Neuron (in vitro differentiated cells): ENCODE results near the gene NTN4.
A peak's percentile ranks its signal among the peaks of the same experiment; 100 is the strongest.

Experiments used
- H2AFZ ChIP-seq: one replicate; pipeline ENCODE4 v1.6.1; 2013; ENCODE audit warnings: low read depth, mild to moderate bottlenecking, inconsistent platforms, low read length, moderate library complexity
- H3K27me3 ChIP-seq: one replicate; pipeline ENCODE4 v1.6.1; 2013; ENCODE audit warnings: low read length; ENCODE audit not compliant: insufficient read depth
- H3K36me3 ChIP-seq: one replicate; pipeline ENCODE4 v1.6.1; 2013; ENCODE audit warnings: low read length; ENCODE audit not compliant: insufficient read depth
- H3K4me1 ChIP-seq: one replicate; pipeline ENCODE4 v1.6.1; 2013; ENCODE audit warnings: low read length; ENCODE audit not compliant: insufficient read depth
- H3K4me3 ChIP-seq: 2 replicates; pipeline ENCODE4 v1.5.1; 2013; ENCODE audit warnings: mild to moderate bottlenecking, low read length, moderate library complexity
- H3K9me3 ChIP-seq: one replicate; pipeline ENCODE4 v1.6.1; 2013; ENCODE audit warnings: low read length

The NTN4 gene

DNA sequence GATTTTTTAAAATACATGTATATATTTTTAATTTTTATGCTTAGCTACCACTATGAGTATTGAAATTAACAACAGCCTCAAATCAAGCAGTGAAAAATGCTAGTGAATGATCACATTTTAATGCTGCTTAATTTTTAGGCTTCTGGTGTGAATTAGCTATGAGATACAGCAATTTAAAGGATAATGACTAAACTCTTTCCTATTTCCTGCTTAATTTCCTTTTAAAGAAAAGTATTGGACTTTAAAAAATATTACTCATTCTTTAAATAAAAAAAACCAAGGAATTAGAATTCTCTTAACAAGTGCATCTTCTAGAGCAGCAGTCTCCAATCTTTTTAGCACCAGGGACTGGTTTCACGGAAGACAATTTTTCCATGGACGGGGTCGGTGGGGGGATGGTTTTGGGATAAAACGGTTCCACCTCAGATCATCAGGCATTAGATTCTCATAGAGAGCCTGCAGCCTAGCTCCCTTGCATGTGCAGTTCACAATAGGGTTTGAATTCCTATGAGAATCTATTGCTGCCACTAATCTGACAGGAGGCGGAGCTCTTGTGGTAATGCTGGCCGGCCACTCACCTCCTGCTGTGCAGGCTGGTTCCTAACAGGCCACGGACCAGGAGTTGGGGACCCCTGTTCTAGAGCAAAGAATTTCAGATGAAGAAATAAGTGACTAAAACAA lies 18.6 kb upstream of the NTN4 start:
- H3K27me3 ChIP-seq: no peaks in the 10 kb centered on the region
- no peaks in the 10 kb centered on the region for H3K9me3 ChIP-seq

DNA sequence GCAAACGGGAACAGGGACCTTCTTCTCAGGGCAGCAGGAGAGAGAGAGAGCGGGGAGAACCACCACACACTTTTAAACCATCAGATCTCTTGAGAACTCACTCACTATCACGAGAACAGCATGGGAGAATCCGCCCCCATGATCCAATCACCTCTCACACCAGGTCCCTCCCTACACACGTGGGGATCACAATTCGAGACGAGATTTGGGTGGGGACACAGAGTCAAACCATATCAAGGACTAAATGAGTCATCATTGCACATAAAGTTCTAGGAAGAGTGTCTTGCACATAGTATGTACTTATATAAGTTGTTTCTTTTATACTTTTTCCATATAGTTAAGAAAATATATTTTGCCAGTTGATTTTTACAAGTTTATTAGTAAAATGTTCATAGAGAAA lies 17.6 kb upstream of the NTN4 start:
- Histone ChIP-seq H2AFZ (no peak overlapping the region), H3K27me3 (no peaks in the 10 kb centered on the region), H3K36me3 (no peaks in the 10 kb centered on the region), H3K4me1 (no peaks in the 10 kb centered on the region), H3K9me3 (no peaks in the 10 kb centered on the region), H3K4me3 (no peak overlapping the region)

More for the DNA sequence above, 18.6 kb upstream of the NTN4 start:
- Histone ChIP-seq H2AFZ (no peak overlapping the region), H3K4me1 (no peaks in the 10 kb centered on the region), H3K4me3 (no peak overlapping the region), H3K36me3 (no peaks in the 10 kb centered on the region)

DNA sequence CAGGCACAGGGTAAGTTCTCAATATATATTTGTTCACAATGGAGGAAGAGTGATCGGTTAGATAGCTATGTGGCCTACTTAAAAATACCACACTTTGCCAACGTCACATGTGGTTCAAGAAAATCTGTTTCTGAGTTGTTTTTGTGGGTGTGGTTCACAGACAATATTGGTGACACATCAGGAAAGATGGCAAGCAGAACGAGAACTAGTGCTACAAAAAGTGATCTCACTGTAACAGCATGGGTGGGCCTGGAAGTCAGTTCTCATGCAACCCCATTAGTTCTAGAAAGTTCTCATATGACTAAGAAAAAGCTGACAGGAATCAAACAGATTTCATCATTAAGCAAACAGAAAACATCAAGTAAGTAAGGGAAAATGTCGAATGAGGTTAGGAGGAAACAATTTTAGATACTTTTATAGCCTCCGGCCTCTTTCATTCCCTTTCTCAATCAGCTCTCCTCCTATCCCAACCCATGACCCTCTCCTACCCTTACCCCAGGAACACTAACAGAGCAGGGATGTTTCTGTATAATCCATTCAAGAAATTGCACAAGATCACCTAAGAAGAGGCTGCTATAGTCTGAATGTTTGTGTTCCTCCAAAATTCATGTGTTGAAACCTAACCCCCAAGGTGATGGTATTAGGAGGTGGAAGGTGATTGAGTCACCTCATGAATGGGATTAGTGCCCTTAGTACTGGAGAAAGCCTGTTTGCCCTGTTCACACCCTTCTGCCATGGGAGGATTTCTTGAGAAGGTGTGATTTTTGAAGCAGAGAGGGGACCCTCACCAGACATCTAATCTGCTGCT lies 15.5 kb upstream of the NTN4 start:
- no peaks in the 10 kb centered on the region for H3K36me3 ChIP-seq
- no peaks in the 10 kb centered on the region for H3K27me3 ChIP-seq
- no peaks in the 10 kb centered on the region for H3K4me1 ChIP-seq
- H3K9me3 ChIP-seq: no peaks in the 10 kb centered on the region
- H2AFZ ChIP-seq: no peak overlapping the region
- no peak overlapping the region for H3K4me3 ChIP-seq

DNA sequence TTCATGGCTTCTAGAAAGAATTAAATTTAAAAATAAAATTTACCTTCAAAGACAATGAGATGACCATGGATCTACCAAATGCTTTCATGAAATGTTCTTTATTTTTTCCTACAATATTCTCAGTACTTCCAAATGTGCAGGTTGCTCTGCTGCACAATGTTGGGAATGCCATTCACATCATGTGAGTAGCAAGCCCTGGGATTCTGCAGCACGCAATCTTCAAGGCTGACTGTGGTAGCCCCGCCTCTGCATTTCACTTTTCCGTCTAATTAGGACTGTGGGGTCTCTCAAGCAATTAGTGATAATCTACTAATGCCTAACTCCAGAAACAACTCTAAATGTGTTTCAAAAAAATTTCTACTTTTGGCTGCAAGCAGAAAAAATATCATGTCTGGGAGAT lies 13.7 kb upstream of the NTN4 start:
- H2AFZ ChIP-seq: no peak overlapping the region
- H3K4me1 ChIP-seq: no peaks in the 10 kb centered on the region
- no peak overlapping the region for H3K4me3 ChIP-seq
- H3K27me3 ChIP-seq: peaks cover 3% of the 10 kb centered on the region
- H3K9me3 ChIP-seq: no peaks in the 10 kb centered on the region
- H3K36me3 ChIP-seq: no peaks in the 10 kb centered on the region

DNA sequence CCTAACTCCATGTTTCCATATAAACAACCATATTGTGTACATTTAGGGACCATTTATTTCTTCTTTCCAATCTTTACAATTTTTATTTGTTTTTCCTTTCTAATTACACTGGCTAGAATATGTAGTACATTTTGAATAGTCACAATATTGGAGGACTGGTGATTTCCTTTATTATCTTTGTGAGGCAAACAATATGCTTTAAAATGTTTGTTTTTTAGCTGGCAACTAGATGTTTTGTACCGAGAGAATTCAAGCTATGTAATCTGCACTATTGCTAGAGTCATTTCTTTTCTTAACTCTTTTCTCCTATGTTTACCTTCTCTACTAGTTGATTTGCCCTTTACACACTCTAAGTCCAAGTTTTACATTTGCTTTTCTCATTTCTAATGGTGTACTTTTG lies 13.3 kb upstream of the NTN4 start:
- H3K36me3 ChIP-seq: no peaks in the 10 kb centered on the region
- no peak overlapping the region for H3K4me3 ChIP-seq
- H3K27me3 ChIP-seq: peaks cover 3% of the 10 kb centered on the region
- no peaks in the 10 kb centered on the region for H3K9me3 ChIP-seq
- no peaks in the 10 kb centered on the region for H3K4me1 ChIP-seq
- H2AFZ ChIP-seq: no peak overlapping the region

DNA sequence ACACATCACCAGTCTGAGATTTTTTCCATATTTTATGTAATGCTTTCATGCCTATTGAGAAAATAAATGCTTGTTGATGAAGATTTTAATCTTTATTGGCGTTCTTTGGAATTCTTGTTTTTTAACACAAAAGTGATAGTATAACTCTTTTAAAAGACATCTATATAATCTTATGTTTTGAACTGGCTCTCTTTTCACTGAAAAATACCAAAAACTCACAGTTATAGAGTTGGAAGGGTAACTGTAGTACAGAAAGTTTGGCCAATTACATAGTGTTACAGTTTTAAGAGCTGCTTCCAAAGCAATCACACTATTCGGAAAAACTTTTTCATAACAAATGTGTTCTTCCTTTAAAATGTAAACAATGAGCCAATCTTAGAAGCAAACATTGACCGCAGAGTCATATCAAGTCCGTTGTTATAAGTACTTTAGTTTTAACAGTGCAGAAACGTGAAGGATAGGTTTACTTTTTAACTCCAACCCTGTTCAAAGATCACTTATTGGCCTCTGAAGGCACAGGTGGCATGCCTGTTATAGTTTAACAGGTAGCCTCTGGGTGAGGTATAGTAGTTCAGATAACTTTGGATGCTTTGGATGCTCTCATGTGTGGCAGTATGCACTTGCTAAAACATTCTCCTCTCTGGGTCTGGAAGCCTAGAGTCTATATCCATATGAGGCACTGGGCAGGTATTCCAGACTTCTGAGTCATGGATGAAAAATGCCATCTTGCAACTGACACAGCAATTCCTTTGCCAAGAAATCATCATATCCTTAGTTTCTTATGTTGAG lies 12.1 kb upstream of the NTN4 start:
- H2AFZ ChIP-seq: no peak overlapping the region
- H3K4me1 ChIP-seq: no peaks in the 10 kb centered on the region
- H3K4me3 ChIP-seq: no peak overlapping the region
- H3K36me3 ChIP-seq: no peaks in the 10 kb centered on the region
- H3K9me3 ChIP-seq: no peaks in the 10 kb centered on the region
- peaks cover 8% of the 10 kb centered on the region for H3K27me3 ChIP-seq

DNA sequence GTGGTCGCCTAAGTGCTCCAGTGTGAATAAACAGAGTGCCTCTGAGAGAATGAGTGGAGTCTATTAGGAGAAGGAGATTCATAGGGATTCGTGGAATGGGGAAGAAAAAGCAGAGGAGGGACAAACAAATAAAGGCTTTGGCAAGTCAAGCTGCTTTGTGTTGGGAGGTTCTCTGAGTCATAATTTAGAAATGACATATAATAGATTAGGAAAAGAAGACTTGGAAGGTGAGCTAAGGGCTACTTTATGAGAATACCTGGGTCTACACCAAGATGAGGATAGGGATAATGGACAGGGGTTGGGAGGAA lies 6.4 kb upstream of the NTN4 start:
- H3K4me3 ChIP-seq: no peak overlapping the region
- no peaks in the 10 kb centered on the region for H3K36me3 ChIP-seq
- H2AFZ ChIP-seq: no peak overlapping the region
- peaks cover 53% of the 10 kb centered on the region for H3K27me3 ChIP-seq
- H3K9me3 ChIP-seq: no peaks in the 10 kb centered on the region
- H3K4me1 ChIP-seq: no peaks in the 10 kb centered on the region

DNA sequence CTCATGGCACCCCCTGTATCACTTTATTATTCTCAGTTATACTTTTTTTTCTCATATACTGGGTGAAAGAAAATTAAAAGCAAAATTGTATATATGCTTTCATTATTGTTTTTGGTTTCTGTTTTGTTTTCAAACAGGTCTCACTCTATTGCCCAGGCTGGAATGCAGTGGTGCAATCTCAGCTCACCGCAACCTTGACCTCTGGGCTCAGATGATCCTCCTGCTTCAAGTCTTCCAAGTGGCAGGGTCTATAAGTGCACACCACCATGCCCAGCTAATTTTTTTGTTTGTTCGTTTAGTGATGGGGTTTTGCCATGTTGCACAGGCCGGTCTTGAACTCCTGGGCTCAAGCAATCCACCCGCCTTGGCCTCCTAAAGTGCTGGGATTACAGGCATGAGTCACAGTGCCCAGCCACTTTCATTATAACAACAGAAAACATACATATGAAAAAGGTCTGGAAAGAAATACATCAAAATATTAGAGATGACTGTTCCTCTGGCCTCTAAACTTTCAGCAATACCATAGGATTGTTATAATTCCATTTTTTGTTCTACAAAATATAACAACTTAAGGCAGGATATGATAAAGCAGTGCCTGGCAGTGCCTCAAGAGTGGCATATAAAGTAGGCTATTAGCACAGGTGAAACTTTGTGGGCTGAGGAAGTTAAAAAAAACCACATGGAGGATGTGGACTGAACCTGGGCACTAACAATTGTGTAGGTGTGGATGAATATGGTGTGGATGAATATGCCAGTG lies 5.8 kb upstream of the NTN4 start:
- Histone ChIP-seq H3K36me3 (no peaks in the 10 kb centered on the region), H3K4me1 (peaks cover under 1% of the 10 kb centered on the region), H2AFZ (no peak overlapping the region), H3K27me3 (peaks cover 58% of the 10 kb centered on the region), H3K4me3 (no peak overlapping the region), H3K9me3 (no peaks in the 10 kb centered on the region)

DNA sequence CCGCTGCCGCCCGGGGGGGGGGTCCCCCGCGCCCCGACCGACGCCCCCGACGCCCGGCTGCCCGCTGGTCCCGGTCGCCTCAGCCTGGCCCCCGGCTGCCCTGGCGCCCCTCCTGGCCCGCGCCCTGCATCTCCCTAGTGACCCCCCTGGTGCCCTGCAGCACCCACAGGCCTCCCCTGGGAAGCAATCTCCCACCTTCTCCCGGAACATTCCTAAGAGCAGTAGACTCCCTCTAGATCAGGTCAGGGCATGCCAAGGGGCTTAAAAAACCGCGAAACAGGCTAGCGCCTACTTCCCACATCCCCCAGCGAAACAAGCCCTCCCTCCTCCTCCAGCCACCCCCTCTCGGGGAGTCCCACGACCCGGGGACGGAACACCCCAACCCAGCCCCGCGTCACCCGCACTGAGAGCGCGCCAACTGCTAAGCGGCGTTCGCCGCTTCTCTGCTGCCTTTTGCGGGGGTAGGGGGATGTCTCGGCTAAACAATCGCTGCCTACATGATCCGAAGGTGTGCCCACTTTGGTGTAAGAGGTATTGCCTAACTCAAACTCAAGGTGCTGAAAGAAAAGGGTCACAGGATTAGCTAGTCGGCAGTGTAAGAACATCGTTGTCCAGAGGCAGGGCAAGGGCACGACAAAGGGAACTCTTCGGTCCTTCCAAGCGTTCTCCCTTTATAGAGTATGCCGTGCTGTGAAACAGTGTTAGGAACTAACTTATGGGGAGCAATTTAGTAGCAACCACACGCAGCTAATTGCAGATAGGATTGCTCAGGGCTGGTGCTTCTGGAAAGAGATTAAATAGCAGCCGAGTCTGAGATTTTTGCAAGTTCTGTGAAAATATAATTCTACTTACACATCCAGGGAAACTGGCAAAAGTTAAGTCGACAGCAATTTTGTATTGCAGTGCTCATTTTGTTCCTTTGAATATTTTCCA lies 619 bp upstream of the NTN4 start:
- H2AFZ ChIP-seq: peak overlapping the region; percentile 95
- no peaks in the 10 kb centered on the region for H3K36me3 ChIP-seq
- peaks cover 83% of the 10 kb centered on the region for H3K27me3 ChIP-seq
- H3K9me3 ChIP-seq: no peaks in the 10 kb centered on the region
- peaks cover 15% of the 10 kb centered on the region for H3K4me1 ChIP-seq
- no peak overlapping the region for H3K4me3 ChIP-seq

DNA sequence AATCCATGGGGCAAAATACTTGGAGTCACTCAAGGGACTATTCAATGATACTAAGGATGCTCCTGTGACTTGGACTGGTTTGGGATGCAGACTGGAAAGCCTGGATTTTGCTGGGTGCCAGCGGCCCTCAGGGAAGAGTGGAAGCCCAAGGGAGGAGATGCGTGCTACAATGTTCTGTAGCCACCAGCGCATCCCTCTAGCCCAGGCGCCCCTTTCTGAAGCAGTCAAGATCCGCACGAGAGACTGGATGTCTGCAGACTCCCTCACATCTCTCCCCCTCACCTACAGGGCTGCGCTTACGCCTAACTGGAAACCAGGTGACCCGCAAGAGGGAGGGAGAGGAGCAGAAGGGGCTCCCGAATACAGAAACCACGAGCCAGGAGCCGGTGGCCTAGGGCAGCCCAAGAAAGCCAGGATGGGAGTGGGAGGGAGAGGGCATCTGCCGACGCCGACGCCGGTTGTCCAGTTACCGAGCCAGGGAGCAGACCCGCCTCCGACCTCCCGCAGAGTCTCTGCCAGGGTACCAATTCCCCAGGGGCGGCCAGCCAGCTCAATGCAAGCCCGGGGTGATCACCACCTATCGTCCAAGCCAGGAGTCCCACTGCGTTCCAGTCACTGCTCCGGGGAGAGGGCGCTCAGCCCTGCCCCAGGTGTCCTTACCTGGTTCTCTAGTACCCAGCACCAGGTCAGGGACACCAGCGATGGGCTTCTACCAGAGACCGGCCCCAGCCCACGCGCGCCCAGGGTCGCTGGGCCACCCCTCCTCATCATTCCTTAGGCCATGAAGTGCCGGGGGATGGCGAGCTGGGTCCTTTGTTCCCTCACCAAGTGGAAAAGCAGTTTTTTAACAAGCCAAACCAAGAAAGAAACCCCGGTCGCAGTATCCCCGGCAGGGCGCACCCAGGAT lies 1.2 kb downstream of the NTN4 start:
- Histone ChIP-seq H3K4me3 (peak overlapping the region; percentile 44), H3K36me3 (no peaks in the 10 kb centered on the region), H3K9me3 (no peaks in the 10 kb centered on the region), H3K4me1 (peaks cover 15% of the 10 kb centered on the region), H2AFZ (peak overlapping the region; percentile 95), H3K27me3 (peaks cover 83% of the 10 kb centered on the region)

DNA sequence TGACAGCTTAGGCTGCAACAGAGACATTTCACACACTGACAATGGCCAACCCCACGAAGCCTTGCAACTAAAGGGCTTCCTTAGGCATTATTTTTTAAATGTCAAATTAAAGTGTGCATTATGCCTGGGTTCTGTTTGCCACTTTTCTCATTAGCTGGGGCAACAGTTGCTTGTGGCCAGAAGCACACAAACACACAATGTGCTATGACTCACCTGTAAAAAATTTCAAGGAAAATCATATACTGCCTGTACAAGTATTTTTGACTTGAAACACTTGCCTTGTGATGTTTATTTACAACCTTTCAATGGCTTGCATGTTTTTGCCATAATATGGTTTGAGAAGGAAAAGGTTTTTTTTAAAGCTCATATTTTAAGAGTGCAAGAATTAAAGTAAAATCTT lies 1.9 kb downstream of the NTN4 start:
- Histone ChIP-seq H3K9me3 (no peaks in the 10 kb centered on the region), H3K4me1 (peaks cover 15% of the 10 kb centered on the region), H3K36me3 (no peaks in the 10 kb centered on the region), H3K4me3 (no peak overlapping the region), H2AFZ (no peak overlapping the region), H3K27me3 (peaks cover 80% of the 10 kb centered on the region)
